GM10248 (cell line): ENCODE measurements around the gene RAET1L.
"Not testable (repeated sequence)": the region's sequence is repeated elsewhere in the genome, so short reads cannot be mapped to it uniquely, and the experiment has no call there.

Source experiments
- CTCF ChIA-PET: fragments of 300-600 bp; sonication (Branson Sonifier 250); formaldehyde crosslinking; extraction: SDS; loops from one replicate; lab custom pipeline; 2021; ENCODE audit warnings: antibody characterized with exemption; lab: Yijun Ruan, JAX
- POLR2A ChIA-PET: fragments of 350-650 bp; sonication (Branson Sonifier 250); formaldehyde crosslinking; extraction: SDS; loops from one replicate; lab custom pipeline; 2020; ENCODE audit warnings: antibody characterized with exemption; lab: Yijun Ruan, JAX
- DNase-seq: peaks from one replicate; pipeline ENCODE4 v3.0.0; 2012; ENCODE audit errors: extremely low spot score
- CTCF ChIP-seq: IDR thresholded peaks from 2 replicates; pipeline ENCODE4 v1.5.1; 2012; ENCODE audit warnings: mild to moderate bottlenecking, low read depth; ENCODE audit errors: extremely low read depth, missing control alignments, control extremely low read depth

RAET1L gene

GRCh38 chr6:150029276-150029675 lies 3.9 kb upstream of the RAET1L start:
- TF ChIP-seq CTCF: no peak
- CTCF ChIA-PET: interaction anchor here (1.0 to 1.7 kb wide), 3 partner anchors 11 to 40 kb away, joined by 3 to 7 read pairs (median 4); partner anchors contain the start of gene ULBP3
- POLR2A ChIA-PET: no interaction called here
- DNase-seq: no peak

- DNase-seq: no peak
- ChIA-PET CTCF (interaction anchor here (1.0 to 1.7 kb wide), 3 partner anchors 10 to 40 kb away, joined by 3 to 7 read pairs (median 4); partner anchors contain the start of gene ULBP3), POLR2A (no interaction called here)
- TF ChIP-seq CTCF: no peak
Measured at GRCh38 chr6:150028799-150029198, 3.5 kb upstream of the RAET1L start.

GRCh38 chr6:150027806-150028565 lies 2.7 kb upstream of the RAET1L start:
- no peak for TF ChIP-seq CTCF
- ChIA-PET POLR2A (no interaction called here), CTCF (interaction anchor here (1.0 to 1.7 kb wide), 3 partner anchors 10 to 41 kb away, joined by 3 to 7 read pairs (median 4); partner anchors contain the start of gene ULBP3)
- DNase-seq: no peak

- no peak for TF ChIP-seq CTCF
- ChIA-PET POLR2A (no interaction called here), CTCF (interaction anchor here (1.1 kb wide), 1 partner anchor 788 kb away, joined by 3 read pairs; no protein-coding TSS in a partner anchor)
- DNase-seq: no peak
Measured at GRCh38 chr6:150026976-150027805, 1.9 kb upstream of the RAET1L start.

GRCh38 chr6:150024646-150025155 lies 631 bp downstream of the RAET1L start:
- ChIA-PET POLR2A (no interaction called here), CTCF (interaction anchor here (1.0 kb wide), 1 partner anchor 11 kb away, joined by 3 read pairs; no protein-coding TSS in a partner anchor)
- no peak for DNase-seq
- no peak for TF ChIP-seq CTCF

- CTCF ChIA-PET, DNase-seq, POLR2A ChIA-PET: not testable (repeated sequence)
Measured at GRCh38 chr6:150024021-150024420, 1.3 kb downstream of the RAET1L start.

- POLR2A ChIA-PET, CTCF ChIA-PET, DNase-seq: not testable (repeated sequence)
Measured at GRCh38 chr6:150021870-150022269, 3.5 kb downstream of the RAET1L start.
